ENCODE results near the gene PIR.

GRCh38 chrX:15501506-15501905 lies 8.4 kb upstream of the PIR start:
- no peak for TF ChIP-seq CTCF (IDR thresholded peaks at IDR 0.05)
- no peak for TF ChIP-seq POLR2AphosphoS5 (IDR thresholded peaks at IDR 0.05)
- TF ChIP-seq POLR2A (IDR thresholded peaks at IDR 0.05) = no peak
